GM19438 (cell line): ENCODE results near the gene POU5F1.
"Not testable (repeated sequence)": the region's sequence is repeated elsewhere in the genome, so short reads cannot be mapped to it uniquely, and the experiment has no call there.

Experiments
- ATAC-seq: cut with Tn5 transposase; IDR thresholded peaks from one replicate; pipeline ENCODE4 v1.9.1; 2021; ENCODE audit warnings: low read depth; ENCODE audit not compliant: unreplicated experiment

The POU5F1 gene

GRCh38 chr6:31169123-31169857 lies 1.2 kb downstream of the POU5F1 start:
- no peak for ATAC-seq

GRCh38 chr6:31168606-31169005 lies 1.9 kb downstream of the POU5F1 start:
- no peak for ATAC-seq

GRCh38 chr6:31165986-31166385 lies 4.5 kb downstream of the POU5F1 start:
- ATAC-seq = no peak

GRCh38 chr6:31165064-31165832 lies 5.2 kb downstream of the POU5F1 start:
- not testable (repeated sequence) for ATAC-seq

- ATAC-seq = not testable (repeated sequence)
These were observed 5.9 kb downstream of the POU5F1 start for GRCh38 chr6:31164475-31165063.

- no peak for ATAC-seq
These were observed 6.6 kb downstream of the POU5F1 start for GRCh38 chr6:31163922-31164321.

- no peak for ATAC-seq
These were observed 7.9 kb downstream of the POU5F1 start for GRCh38 chr6:31162463-31163165.

- no peak for ATAC-seq
These were observed 9.0 kb downstream of the POU5F1 start for GRCh38 chr6:31161216-31162126.

- peak; percentile 3 for ATAC-seq
These were observed 11.3 kb downstream of the POU5F1 start for GRCh38 chr6:31158863-31159855.

GRCh38 chr6:31158140-31158862 lies 12.2 kb downstream of the POU5F1 start, which contains the start of gene TCF19:
Gene TCF19, plus strand, starts transcription at chr6:31158589. Its CDS starts 881 bp downstream, at chr6:31159470.
- ATAC-seq = peak; percentile 82

GRCh38 chr6:31157513-31158139 lies 12.9 kb downstream of the POU5F1 start, which contains the start of gene CCHCR1:
Gene CCHCR1, minus strand, starts transcription at chr6:31157802. Its CDS starts 202 bp downstream, at chr6:31157600.
- no peak for ATAC-seq

- ATAC-seq = no peak
These were observed 13.8 kb downstream of the POU5F1 start for GRCh38 chr6:31156641-31157040.

- no peak for ATAC-seq
These were observed 16.0 kb downstream of the POU5F1 start for GRCh38 chr6:31154436-31154835.

- no peak for ATAC-seq
These were observed 17.7 kb downstream of the POU5F1 start for GRCh38 chr6:31152781-31153180.

- ATAC-seq = no peak
These were observed 20.5 kb downstream of the POU5F1 start for GRCh38 chr6:31149827-31150447.

- no peak for ATAC-seq
These were observed 25.1 kb downstream of the POU5F1 start for GRCh38 chr6:31145386-31145785.

GRCh38 chr6:31144970-31145340 lies 25.5 kb downstream of the POU5F1 start:
- ATAC-seq = no peak
